ENCODE results near the gene RANBP17. TPM values are rescaled to one million over a fixed set of nuclear protein-coding genes. Genes with fewer than 3 reads are reported as not detected.

RANBP17 gene
- total and polyA plus RNA-seq, 2 donors from 2014 or later: 2.0 to 15.4 TPM

- Histone ChIP-seq H3K9ac (ENCODE audit: low read length in 3 of 3) (no peak overlapping the region), H3K9me3 (ENCODE audit: control insufficient read depth in 2 of 3, insufficient read depth in 1 of 3, low read length in 3 of 3) (no peaks in the 10 kb centered on the region), H3K27me3 (ENCODE audit: control insufficient read depth, insufficient read depth, low read length) (no peaks in the 10 kb centered on the region), H3K27ac (ENCODE audit: low read depth in 2 of 2, low read length in 2 of 2) (no peak overlapping the region), H3K4me1 (ENCODE audit: control insufficient read depth in 2 of 3, insufficient read depth in 2 of 3, low read depth in 1 of 3, low read length in 3 of 3) (no peaks in the 10 kb centered on the region), H3K36me3 (ENCODE audit: control insufficient read depth in 2 of 3, insufficient read depth in 3 of 3, low read length in 3 of 3) (no peaks in the 10 kb centered on the region), H3K4me3 (ENCODE audit: low read length in 3 of 3) (no peak overlapping the region)
- DNase-seq (no peak), FAIRE-seq (no peak)
- TF ChIP-seq, protein P1, sequence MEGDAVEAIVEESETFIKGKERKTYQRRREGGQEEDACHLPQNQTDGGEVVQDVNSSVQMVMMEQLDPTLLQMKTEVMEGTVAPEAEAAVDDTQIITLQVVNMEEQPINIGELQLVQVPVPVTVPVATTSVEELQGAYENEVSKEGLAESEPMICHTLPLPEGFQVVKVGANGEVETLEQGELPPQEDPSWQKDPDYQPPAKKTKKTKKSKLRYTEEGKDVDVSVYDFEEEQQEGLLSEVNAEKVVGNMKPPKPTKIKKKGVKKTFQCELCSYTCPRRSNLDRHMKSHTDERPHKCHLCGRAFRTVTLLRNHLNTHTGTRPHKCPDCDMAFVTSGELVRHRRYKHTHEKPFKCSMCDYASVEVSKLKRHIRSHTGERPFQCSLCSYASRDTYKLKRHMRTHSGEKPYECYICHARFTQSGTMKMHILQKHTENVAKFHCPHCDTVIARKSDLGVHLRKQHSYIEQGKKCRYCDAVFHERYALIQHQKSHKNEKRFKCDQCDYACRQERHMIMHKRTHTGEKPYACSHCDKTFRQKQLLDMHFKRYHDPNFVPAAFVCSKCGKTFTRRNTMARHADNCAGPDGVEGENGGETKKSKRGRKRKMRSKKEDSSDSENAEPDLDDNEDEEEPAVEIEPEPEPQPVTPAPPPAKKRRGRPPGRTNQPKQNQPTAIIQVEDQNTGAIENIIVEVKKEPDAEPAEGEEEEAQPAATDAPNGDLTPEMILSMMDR (IDR thresholded peaks at IDR 0.05; ENCODE audit: borderline replicate concordance, extremely low read depth, insufficient read depth): no peak
- intact Hi-C loops (cut with DNase I): no loop called here
Observed at GRCh38 chr5:171128136-171128535, 266.3 kb downstream of the RANBP17 start.

DNA sequence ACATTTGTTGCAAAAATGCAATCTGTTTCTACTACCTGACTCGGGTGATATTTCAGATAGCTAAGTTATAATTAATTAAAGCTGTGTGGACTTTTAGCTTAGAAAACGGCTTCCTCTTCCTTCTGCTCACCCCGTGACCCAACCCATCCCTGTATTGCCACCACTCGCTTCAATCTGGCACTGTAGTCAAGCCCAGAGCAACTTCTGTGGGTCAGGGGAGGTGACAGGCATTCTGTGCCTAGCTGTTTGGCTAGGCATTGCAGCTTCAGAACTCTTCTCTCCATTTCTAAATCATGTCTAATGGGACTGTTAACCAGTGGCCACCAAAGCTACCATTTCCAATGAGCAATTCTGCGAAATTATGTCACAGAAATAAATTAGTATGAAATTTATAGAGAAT is 267.5 kb downstream of the RANBP17 start:
- Histone ChIP-seq H3K9ac (ENCODE audit: low read length in 3 of 3) (no peak overlapping the region), H3K36me3 (ENCODE audit: control insufficient read depth in 2 of 3, insufficient read depth in 3 of 3, low read length in 3 of 3) (no peaks in the 10 kb centered on the region), H3K4me1 (ENCODE audit: control insufficient read depth in 2 of 3, insufficient read depth in 2 of 3, low read depth in 1 of 3, low read length in 3 of 3) (no peaks in the 10 kb centered on the region), H3K27ac (ENCODE audit: low read depth in 2 of 2, low read length in 2 of 2) (no peak overlapping the region), H3K9me3 (ENCODE audit: control insufficient read depth in 2 of 3, insufficient read depth in 1 of 3, low read length in 3 of 3) (no peaks in the 10 kb centered on the region), H3K27me3 (ENCODE audit: control insufficient read depth, insufficient read depth, low read length) (no peaks in the 10 kb centered on the region), H3K4me3 (ENCODE audit: low read length in 3 of 3) (no peak overlapping the region)
- intact Hi-C loops (cut with DNase I): no loop called here
- no peak for FAIRE-seq
- TF ChIP-seq, protein P1 (IDR thresholded peaks at IDR 0.05; ENCODE audit: borderline replicate concordance, extremely low read depth, insufficient read depth): no peak
- DNase-seq: no peak

DNA sequence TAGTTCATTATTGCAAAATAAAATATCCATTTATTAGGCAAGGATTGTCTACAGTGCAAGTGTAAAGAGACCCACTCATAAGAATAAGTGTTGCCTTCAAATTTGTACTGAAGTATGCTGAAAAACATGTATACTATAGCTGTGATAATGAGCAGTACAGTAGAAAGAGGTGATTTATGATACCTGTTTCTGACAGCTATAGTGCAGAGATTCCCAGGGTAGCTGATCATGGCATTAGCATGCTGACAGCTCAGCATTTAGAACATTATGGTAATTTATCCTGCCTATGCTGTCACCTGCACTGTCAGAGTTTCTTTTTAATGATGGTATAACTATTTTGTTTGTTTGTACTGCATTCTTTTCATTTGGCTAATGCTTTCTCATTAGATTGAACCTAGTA is 269.7 kb downstream of the RANBP17 start:
- DNase-seq (no peak), FAIRE-seq (no peak)
- H3K36me3 ChIP-seq (ENCODE audit: control insufficient read depth in 2 of 3, insufficient read depth in 3 of 3, low read length in 3 of 3): no peaks in the 10 kb centered on the region
- no peaks in the 10 kb centered on the region for H3K27me3 ChIP-seq (ENCODE audit: control insufficient read depth, insufficient read depth, low read length)
- TF ChIP-seq, protein P1 (IDR thresholded peaks at IDR 0.05; ENCODE audit: borderline replicate concordance, extremely low read depth, insufficient read depth): no peak
- no peak overlapping the region for H3K9ac ChIP-seq (ENCODE audit: low read length in 3 of 3)
- H3K4me3 ChIP-seq (ENCODE audit: low read length in 3 of 3): no peak overlapping the region
- intact Hi-C loops (cut with DNase I): no loop called here
- H3K4me1 ChIP-seq (ENCODE audit: control insufficient read depth in 2 of 3, insufficient read depth in 2 of 3, low read depth in 1 of 3, low read length in 3 of 3): no peaks in the 10 kb centered on the region
- no peak overlapping the region for H3K27ac ChIP-seq (ENCODE audit: low read depth in 2 of 2, low read length in 2 of 2)
- H3K9me3 ChIP-seq (ENCODE audit: control insufficient read depth in 2 of 3, insufficient read depth in 1 of 3, low read length in 3 of 3): no peaks in the 10 kb centered on the region
